HG02885 (cell line): ENCODE results near the gene IL17RE.
"Not testable (repeated sequence)": the region's sequence is repeated elsewhere in the genome, so short reads cannot be mapped to it uniquely, and the experiment has no call there.

Experiments used
- ATAC-seq: cut with Tn5 transposase; IDR thresholded peaks from one replicate; pipeline ENCODE4 v1.9.1; 2021; ENCODE audit warnings: mild to moderate bottlenecking; ENCODE audit not compliant: unreplicated experiment, poor library complexity

IL17RE gene

GRCh38 chr3:9902372-9903237 is at the start of gene IL17RE:
Gene IL17RE (plus strand): TSS chr3:9902848. CDS start chr3:9902933, 85 bp downstream.
- no peak for ATAC-seq

GRCh38 chr3:9854291-9854940 is 48.2 kb upstream of the IL17RE start:
- ATAC-seq = not testable (repeated sequence)

- no peak for ATAC-seq
Observed at GRCh38 chr3:9855594-9855993, 47.1 kb upstream of the IL17RE start.

GRCh38 chr3:9859530-9860025 is 43.1 kb upstream of the IL17RE start:
- ATAC-seq = no peak

GRCh38 chr3:9861201-9861600 is 41.4 kb upstream of the IL17RE start:
- no peak for ATAC-seq

- no peak for ATAC-seq
Observed at GRCh38 chr3:9861626-9862130, 41.0 kb upstream of the IL17RE start.

- ATAC-seq = no peak
Observed at GRCh38 chr3:9862391-9863057, 40.1 kb upstream of the IL17RE start.

GRCh38 chr3:9863058-9863772 is 39.4 kb upstream of the IL17RE start:
- ATAC-seq = no peak

- no peak for ATAC-seq
Observed at GRCh38 chr3:9864200-9864927, 38.3 kb upstream of the IL17RE start.

GRCh38 chr3:9865125-9865637 is 37.5 kb upstream of the IL17RE start:
- ATAC-seq = not testable (repeated sequence)

GRCh38 chr3:9866639-9867038 is 36.0 kb upstream of the IL17RE start:
- ATAC-seq = no peak

GRCh38 chr3:9867106-9867505 is 35.5 kb upstream of the IL17RE start:
- ATAC-seq = no peak

- no peak for ATAC-seq
Observed at GRCh38 chr3:9869955-9870354, 32.7 kb upstream of the IL17RE start.

GRCh38 chr3:9870978-9871377 is 31.7 kb upstream of the IL17RE start:
- no peak for ATAC-seq

GRCh38 chr3:9872067-9872466 is 30.6 kb upstream of the IL17RE start:
- ATAC-seq = not testable (repeated sequence)

GRCh38 chr3:9875448-9875847 is 27.2 kb upstream of the IL17RE start:
- no peak for ATAC-seq

GRCh38 chr3:9876255-9876654 is 26.4 kb upstream of the IL17RE start:
- ATAC-seq = not testable (repeated sequence)

- no peak for ATAC-seq
Observed at GRCh38 chr3:9876991-9877390, 25.7 kb upstream of the IL17RE start.

GRCh38 chr3:9878700-9879099 is 23.9 kb upstream of the IL17RE start:
- no peak for ATAC-seq
